ENCODE results near the gene PAOX. TPM values are rescaled to one million over a fixed set of nuclear protein-coding genes. Genes with fewer than 3 reads are reported as not detected.

PAOX gene
- total and polyA plus RNA-seq, 2 of the 13 experiments (the other 11 are each of a cell fraction or from before 2014, with no cell fraction given) = 0.49 to 0.77 TPM

GRCh38 chr10:133394064-133394663, 15.1 kb downstream of the PAOX start, which contains the start of gene MTG1 (continued):
- TF ChIP-seq, protein P1, sequence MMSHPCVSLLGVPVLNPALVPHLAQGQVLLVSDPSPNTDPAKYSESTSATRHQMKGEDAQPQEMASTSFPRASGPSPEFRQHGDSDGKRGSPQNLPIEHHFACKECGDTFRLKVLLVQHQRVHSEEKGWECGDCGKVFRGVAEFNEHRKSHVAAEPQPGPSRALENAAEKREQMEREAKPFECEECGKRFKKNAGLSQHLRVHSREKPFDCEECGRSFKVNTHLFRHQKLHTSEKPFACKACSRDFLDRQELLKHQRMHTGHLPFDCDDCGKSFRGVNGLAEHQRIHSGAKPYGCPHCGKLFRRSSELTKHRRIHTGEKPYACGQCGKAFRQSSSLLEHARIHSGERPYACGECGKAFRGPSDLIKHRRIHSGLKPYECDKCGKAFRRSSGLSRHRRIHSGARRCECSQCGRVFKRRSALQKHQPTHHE (CRISPR knock-in tag; IDR thresholded peaks at IDR 0.05; ENCODE audit: borderline replicate concordance) = no peak
- TF ChIP-seq ZNF543 (CRISPR knock-in tag; IDR thresholded peaks at IDR 0.05) (peak; percentile 86; the same call in 1 of the 2 replicates), ZNF766 (CRISPR knock-in tag; IDR thresholded peaks at IDR 0.05; ENCODE audit: borderline replicate concordance) (peak; percentile 75; the same call in 1 of the 2 replicates), ZFX (CRISPR knock-in tag; IDR thresholded peaks at IDR 0.05; ENCODE audit: low read depth) (peak; percentile 97), ZNF33B (CRISPR knock-in tag; IDR thresholded peaks at IDR 0.05) (peak; percentile 65; the same call in 1 of the 2 replicates), PATZ1 (CRISPR knock-in tag; IDR thresholded peaks at IDR 0.05) (peak; percentile 34; the same call in 1 of the 2 replicates), MAFF (IDR thresholded peaks at IDR 0.05; ENCODE audit: low read depth, low read length) (no peak), KDM1A (CRISPR knock-in tag; IDR thresholded peaks at IDR 0.05) (no peak), RAD21 (CRISPR knock-in tag; IDR thresholded peaks at IDR 0.05) (peak; percentile 73; the same call in 1 of the 2 replicates), EZH2 (conservative IDR thresholded peaks at IDR 0.05; ENCODE audit: low read depth, low read length) (no peak), FOXK2 (IDR thresholded peaks at IDR 0.05) (no peak), THYN1 (CRISPR knock-in tag; IDR thresholded peaks at IDR 0.05; ENCODE audit: borderline replicate concordance, low read depth) (no peak), ZBTB38 (CRISPR knock-in tag; IDR thresholded peaks at IDR 0.05) (peak; percentile 94), FOXM1 (CRISPR knock-in tag; IDR thresholded peaks at IDR 0.05) (peak; percentile 77; the same call in 1 of the 2 replicates), YEATS2 (CRISPR knock-in tag; IDR thresholded peaks at IDR 0.05; ENCODE audit: borderline replicate concordance) (peak; percentile 85), GABPA (IDR thresholded peaks at IDR 0.05; ENCODE audit: low read depth, low read length) (peak; percentile 99), GABPA (CRISPR knock-in tag; IDR thresholded peaks at IDR 0.05; ENCODE audit: low read depth) (peak; percentile 89), ZNF383 (CRISPR knock-in tag; IDR thresholded peaks at IDR 0.05; ENCODE audit: borderline replicate concordance) (no peak), ZNF800 (CRISPR knock-in tag; IDR thresholded peaks at IDR 0.05) (peak; percentile 76; the same call in 1 of the 2 replicates), ZNF605 (CRISPR knock-in tag; IDR thresholded peaks at IDR 0.05) (0 out of 2 replicates have a peak, but pooled peaks have one; percentile 48), ZNF570 (CRISPR knock-in tag; IDR thresholded peaks at IDR 0.05; ENCODE audit: borderline replicate concordance) (no peak)
- TF ChIP-seq, protein P2, sequence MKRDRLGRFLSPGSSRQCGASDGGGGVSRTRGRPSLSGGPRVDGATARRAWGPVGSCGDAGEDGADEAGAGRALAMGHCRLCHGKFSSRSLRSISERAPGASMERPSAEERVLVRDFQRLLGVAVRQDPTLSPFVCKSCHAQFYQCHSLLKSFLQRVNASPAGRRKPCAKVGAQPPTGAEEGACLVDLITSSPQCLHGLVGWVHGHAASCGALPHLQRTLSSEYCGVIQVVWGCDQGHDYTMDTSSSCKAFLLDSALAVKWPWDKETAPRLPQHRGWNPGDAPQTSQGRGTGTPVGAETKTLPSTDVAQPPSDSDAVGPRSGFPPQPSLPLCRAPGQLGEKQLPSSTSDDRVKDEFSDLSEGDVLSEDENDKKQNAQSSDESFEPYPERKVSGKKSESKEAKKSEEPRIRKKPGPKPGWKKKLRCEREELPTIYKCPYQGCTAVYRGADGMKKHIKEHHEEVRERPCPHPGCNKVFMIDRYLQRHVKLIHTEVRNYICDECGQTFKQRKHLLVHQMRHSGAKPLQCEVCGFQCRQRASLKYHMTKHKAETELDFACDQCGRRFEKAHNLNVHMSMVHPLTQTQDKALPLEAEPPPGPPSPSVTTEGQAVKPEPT (CRISPR knock-in tag; IDR thresholded peaks at IDR 0.05; ENCODE audit: low read depth) = peak; percentile 77; the same call in 1 of the 2 replicates
- TF ChIP-seq, protein P3, sequence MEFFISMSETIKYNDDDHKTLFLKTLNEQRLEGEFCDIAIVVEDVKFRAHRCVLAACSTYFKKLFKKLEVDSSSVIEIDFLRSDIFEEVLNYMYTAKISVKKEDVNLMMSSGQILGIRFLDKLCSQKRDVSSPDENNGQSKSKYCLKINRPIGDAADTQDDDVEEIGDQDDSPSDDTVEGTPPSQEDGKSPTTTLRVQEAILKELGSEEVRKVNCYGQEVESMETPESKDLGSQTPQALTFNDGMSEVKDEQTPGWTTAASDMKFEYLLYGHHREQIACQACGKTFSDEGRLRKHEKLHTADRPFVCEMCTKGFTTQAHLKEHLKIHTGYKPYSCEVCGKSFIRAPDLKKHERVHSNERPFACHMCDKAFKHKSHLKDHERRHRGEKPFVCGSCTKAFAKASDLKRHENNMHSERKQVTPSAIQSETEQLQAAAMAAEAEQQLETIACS (CRISPR knock-in tag; IDR thresholded peaks at IDR 0.05) = peak; percentile 55; the same call in 1 of the 2 replicates

Measured in HepG2 (cell line).